HCT116 (cell line): ENCODE measurements around the gene AIF1L.

Experiments used
- CTCF ChIP-seq, 3 experiments: fragments of 200-600 bp in 1 of 3; sonication (generic) in 1 of 3; IDR thresholded peaks in 2 of 3; conservative IDR thresholded peaks in 1 of 3; 2 replicates each; pipeline ENCODE4 v1.5.1; 2012 to 2017; ENCODE audit warnings: low read depth in 2 of 3, low read length in 2 of 3, antibody characterized with exemption in 1 of 3, borderline replicate concordance in 1 of 3, control low read depth in 1 of 3, mild to moderate bottlenecking in 1 of 3, mixed read lengths in 1 of 3, mixed run types in 1 of 3, moderate library complexity in 1 of 3; ENCODE audit not compliant: insufficient read depth in 1 of 3
- REST ChIP-seq: IDR thresholded peaks from 2 replicates; pipeline ENCODE4 v1.6.1; 2012; ENCODE audit warnings: low read depth

- no peak for TF ChIP-seq CTCF (IDR thresholded peaks at IDR 0.05 in 2 of 3, conservative IDR thresholded peaks at IDR 0.05 in 1 of 3; ENCODE audit: borderline replicate concordance in 1 of 3, insufficient read depth in 1 of 3, low read depth in 2 of 3, low read length in 2 of 3)
- TF ChIP-seq REST, result no peak
These were observed 2.3 kb upstream of the AIF1L start for GRCh38 chr9:131094015-131094414.
